Measurements from ENCODE around the gene FAAP20. TPM values are rescaled to one million over a fixed set of nuclear protein-coding genes. Genes with fewer than 3 reads are reported as not detected.

The FAAP20 gene
- total RNA-seq, 4 donors from 2014 or later: 29.8 to 48.0 (median 45.6) TPM

DNA sequence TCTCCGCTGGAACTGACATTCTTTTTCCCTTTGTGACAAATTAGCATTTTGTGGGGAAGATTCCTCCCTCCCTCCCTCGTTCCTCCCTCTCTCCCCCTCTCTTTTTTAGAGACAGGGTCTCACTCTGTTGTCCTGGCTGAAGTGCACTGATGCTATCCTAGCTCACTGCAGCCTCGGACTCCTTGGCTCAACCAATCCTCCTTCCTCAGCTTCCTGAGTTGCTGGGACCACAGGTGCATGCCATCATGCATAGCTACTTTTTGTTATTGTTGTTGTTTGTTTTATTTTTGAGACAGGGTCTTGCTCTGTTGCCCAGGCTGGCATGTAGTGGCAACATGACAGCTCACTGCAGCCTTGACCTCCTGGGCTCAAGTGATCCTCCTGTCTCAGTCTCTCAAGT is 26.7 kb upstream of the FAAP20 start:
- 84 to 85% methylated on average over 3 of the region's 3 CpGs for WGBS, 2 donors
- DNase-seq (ENCODE audit: low spot score in 2 of 2): no peak
- intact Hi-C loops (cut with DNase I; ENCODE audit: low total_unique reads): no loop called here
- TF ChIP-seq POLR2A (IDR thresholded peaks at IDR 0.05) (no peak), CTCF (IDR thresholded peaks at IDR 0.05) (no peak)
- no peak overlapping the region for H3K4me3 ChIP-seq (ENCODE audit: low read depth, poor library complexity, severe bottlenecking)

GRCh38 chr1:2216767-2217058 is 22.1 kb upstream of the FAAP20 start:
- 78 to 91% methylated on average over 7 of the region's 7 CpGs for WGBS, 2 donors
- intact Hi-C loops (cut with DNase I; ENCODE audit: low total_unique reads): no loop called here
- no peak overlapping the region for H3K4me3 ChIP-seq (ENCODE audit: low read depth, poor library complexity, severe bottlenecking)
- DNase-seq (ENCODE audit: low spot score in 2 of 2): no peak
- TF ChIP-seq CTCF (IDR thresholded peaks at IDR 0.05) (no peak), POLR2A (IDR thresholded peaks at IDR 0.05) (no peak)

DNA sequence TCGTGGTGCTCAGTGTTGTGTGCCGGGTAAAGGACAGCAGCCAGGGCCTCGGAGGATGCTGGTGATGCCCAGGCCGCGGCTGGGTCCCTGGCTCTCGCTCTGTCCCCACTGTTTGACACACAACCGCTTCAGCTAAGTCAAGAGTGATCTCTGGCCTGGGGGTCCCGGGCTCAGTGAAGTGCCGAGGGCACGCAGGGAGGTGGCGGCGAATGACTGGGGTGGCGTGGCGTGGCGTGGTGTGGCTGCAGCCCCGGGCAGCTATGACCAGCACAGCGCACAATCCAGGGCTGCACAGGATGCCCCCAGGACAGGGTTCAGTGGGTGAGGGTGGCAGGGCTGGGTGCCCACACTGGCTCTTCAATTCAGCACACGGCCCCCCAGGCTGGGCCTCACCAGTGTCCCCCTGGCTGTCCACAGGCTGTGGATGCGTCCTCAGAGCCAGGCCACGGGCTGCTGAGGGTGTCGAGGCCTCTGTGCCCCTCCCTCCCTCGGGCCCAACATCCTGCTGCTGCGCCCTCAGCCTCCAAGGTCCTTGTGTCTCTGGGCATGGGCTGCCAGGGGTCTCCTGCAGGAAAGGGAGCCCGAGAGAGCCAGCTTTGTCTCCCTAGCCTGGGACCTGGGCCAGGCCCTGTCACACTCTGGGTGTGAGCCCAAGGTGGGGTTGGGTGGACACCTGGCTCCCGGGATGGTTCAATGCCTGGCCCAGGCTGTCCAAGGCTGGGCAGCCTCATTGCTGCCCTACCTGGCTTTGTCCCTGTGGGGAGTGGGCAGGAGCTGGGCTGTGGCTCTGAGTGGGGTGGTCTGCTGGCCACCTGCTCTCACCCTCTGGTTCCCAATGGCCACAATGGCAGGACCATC is 21.6 kb upstream of the FAAP20 start:
- intact Hi-C loops (cut with DNase I; ENCODE audit: low total_unique reads): no loop called here

GRCh38 chr1:2215329-2215728 is 20.8 kb upstream of the FAAP20 start:
- WGBS, 2 donors: 90 to 91% methylated on average over 6 to 14 of the region's 14 CpGs
- no peak for TF ChIP-seq CTCF (IDR thresholded peaks at IDR 0.05)
- no peak for TF ChIP-seq POLR2A (IDR thresholded peaks at IDR 0.05)
- DNase-seq (ENCODE audit: low spot score in 2 of 2): no peak
- H3K4me3 ChIP-seq (ENCODE audit: low read depth, poor library complexity, severe bottlenecking): no peak overlapping the region
- intact Hi-C loops (cut with DNase I; ENCODE audit: low total_unique reads): no loop called here

More for the DNA sequence above, 21.6 kb upstream of the FAAP20 start:
- no peak for TF ChIP-seq CTCF (IDR thresholded peaks at IDR 0.05)
- no peak for TF ChIP-seq POLR2A (IDR thresholded peaks at IDR 0.05)
- H3K4me3 ChIP-seq (ENCODE audit: low read depth, poor library complexity, severe bottlenecking): no peak overlapping the region
- DNase-seq (ENCODE audit: low spot score in 2 of 2): no peak
- 89 to 90% methylated on average over 21 to 24 of the region's 25 CpGs for WGBS, 2 donors

GRCh38 chr1:2214541-2215241 is 20.1 kb upstream of the FAAP20 start:
- intact Hi-C loops (cut with DNase I; ENCODE audit: low total_unique reads): no loop called here
- DNase-seq (ENCODE audit: low spot score in 2 of 2): no peak
- WGBS, 2 donors: 14 to 32% methylated on average over 9 to 14 of the region's 21 CpGs
- TF ChIP-seq CTCF (IDR thresholded peaks at IDR 0.05) (no peak), POLR2A (IDR thresholded peaks at IDR 0.05) (no peak)
- H3K4me3 ChIP-seq (ENCODE audit: low read depth, poor library complexity, severe bottlenecking): no peak overlapping the region

All from lower leg skin (tissue), 4 donors.